Hypothalamus (tissue), 51 donors: ENCODE results near the gene NDUFS8.

ENCODE experiments used
- DNase-seq, 51 donors: peaks; one replicate each; lab custom pipeline; 2025; lab: John Stamatoyannopoulos, UW

The NDUFS8 gene

DNA sequence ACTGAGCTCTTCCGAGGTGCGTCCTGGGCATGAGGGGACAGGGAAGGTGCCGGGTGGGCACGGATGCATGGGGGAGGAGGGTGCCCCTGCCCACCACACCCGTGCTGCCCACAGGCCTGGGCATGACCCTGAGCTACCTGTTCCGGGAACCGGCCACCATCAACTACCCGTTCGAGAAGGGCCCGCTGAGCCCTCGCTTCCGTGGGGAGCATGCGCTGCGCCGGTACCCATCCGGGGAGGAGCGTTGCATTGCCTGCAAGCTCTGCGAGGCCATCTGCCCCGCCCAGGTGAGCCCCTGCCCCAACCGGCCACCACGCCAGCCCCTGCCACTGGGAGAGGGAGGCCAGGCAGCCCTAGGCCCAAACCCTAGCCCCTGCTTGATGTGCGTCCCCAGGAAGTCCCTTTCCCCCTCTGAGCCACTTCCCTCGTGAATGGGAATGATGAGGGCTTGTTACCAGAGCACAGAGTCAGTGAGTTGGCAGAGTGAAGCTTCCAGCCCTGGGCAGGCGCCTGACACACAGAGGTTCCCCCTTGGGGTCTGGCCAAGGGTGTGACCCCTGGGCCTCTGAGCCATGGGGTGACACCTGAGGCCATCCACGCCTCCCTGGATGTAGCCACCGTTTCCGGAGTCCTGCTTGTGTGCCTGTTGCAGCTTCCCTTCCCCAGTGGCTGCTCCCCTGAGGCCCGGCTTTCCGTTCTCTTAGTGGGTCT lies 2.7 kb downstream of the NDUFS8 start:
- no peak for DNase-seq

DNA sequence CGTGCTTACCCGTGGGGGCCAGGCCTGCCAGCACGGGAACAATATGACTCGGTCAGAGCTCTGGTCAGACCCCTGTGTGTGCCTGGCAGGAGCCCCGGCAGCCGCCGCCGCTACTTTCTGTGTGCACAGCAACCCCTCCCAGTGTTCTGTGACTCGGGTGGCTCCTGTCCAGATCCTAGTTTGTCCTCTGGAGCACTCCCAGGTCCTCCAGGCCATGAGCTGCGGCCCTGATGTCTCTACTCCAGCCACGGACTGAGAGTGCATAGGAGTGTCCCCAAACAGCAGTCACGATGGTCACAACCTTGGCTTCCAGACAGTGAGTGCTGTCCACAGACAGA lies 3.2 kb downstream of the NDUFS8 start:
- peak in 4 of 51 donors; percentile 15 to 26 (median 22) for DNase-seq

DNA sequence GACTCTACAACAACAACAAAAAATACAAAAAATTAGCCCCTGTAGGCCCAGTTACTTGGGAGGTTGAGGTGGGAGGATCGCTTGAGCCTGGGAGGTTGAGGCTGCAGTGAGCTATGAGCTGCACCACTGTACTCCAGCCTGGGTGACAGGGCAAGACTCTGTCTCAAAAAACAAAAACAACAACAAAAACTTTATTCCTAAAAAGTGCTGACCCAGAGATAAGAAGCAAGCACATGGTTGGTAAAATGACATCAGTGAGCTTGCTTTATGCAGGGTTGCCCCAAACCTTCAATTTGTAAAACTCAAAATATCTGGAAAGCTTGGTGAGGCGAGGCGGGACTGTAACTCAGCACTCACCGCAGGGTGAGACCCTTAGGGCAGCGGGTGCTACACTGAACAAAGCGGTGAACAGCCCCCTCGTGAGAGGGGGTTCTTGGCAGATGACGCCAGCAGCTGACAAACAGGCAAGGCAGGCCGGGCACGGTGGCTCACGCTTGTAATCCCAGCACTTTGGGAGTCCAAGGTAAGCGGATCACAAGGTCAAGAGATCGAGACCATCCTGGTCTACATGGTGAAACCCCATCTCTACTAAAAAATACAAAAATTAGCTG lies 4.9 kb downstream of the NDUFS8 start:
- no peak for DNase-seq

DNA sequence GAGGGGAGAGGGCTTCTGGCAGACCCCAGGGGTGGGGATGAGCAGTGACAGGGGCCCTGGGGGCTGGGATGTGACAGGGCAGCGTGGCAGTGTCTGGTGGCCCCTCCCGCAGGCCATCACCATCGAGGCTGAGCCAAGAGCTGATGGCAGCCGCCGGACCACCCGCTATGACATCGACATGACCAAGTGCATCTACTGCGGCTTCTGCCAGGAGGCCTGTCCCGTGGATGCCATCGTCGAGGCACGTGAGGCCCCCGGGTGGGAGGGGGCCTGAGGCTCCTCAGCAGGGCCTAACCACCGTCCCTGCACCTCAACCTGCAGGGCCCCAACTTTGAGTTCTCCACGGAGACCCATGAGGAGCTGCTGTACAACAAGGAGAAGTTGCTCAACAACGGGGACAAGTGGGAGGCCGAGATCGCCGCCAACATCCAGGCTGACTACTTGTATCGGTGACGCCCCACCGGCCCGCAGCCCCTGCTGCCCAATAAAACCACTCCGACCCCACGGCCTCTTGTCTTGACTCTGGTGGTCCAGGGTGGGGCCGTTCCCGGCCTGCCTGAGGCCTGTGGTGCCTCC lies 5.7 kb downstream of the NDUFS8 start:
- no peak for DNase-seq

DNA sequence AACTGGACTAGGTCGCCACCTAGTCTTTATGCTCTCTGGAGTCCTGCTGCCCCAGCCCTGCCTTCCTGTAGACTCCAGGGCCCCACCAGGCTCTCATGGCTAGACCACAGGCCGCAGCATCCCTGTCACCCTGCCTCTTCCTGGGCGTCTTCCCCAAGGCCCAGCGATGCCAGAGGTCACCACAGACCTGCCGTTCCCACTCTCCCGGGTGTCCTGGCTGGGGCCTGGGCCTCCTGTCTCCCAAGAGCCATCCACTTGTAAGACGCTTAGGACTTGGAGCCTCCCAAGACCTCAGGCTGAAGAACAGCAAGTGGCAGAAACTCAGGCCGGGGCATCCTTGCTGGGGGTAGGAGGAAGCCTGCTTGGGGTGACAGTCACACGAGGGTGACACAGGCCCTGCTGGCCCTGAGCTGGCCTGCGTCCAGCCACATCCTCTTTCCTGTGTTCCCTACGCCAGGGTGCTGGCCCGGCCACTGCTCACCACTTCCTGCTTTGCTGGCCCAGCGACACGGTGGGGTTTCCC lies 6.3 kb downstream of the NDUFS8 start:
- peak in 10 of 51 donors; percentile 14 to 41 (median 32) for DNase-seq

DNA sequence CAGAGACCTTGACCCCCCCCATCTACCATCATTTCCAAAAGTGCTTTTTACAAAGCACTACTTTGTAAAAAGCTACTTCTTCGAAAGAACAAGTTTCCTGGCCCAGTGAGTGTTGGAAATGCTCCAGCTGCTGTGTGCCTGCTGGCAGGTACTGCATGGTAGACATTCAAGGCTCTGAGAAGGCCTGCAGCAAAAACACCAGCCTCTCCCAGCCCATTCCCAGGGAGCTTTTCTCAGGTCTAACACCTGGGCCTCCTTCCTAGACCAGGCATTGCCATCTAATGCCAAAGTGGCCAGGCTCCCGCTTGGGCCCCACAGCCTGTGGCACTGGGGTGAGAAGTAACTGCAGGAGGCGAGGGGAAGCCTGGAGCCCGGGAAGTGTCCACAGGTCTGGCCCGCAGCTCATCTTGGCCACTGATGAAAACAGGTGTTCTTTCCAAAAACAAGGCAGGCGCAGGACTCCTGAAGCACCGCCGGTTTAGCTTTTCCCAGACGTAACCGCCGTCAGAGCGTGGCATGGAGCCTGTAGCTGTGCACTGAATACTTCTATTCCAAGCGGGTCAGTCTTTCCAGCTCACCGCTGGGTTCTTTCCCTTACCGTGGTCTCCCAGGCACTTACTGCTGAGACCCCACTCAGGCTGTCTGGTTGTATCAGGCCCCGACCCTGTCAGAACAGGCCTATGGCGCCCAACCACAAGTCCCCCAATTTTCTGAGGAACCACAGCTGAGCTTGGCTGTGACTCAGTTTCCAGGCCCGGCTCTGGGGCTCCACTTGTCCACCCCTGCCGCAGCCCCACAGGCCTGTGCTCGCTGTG lies 7.1 kb downstream of the NDUFS8 start:
- peak in 5 of 51 donors; percentile 11 to 27 (median 16) for DNase-seq

DNA sequence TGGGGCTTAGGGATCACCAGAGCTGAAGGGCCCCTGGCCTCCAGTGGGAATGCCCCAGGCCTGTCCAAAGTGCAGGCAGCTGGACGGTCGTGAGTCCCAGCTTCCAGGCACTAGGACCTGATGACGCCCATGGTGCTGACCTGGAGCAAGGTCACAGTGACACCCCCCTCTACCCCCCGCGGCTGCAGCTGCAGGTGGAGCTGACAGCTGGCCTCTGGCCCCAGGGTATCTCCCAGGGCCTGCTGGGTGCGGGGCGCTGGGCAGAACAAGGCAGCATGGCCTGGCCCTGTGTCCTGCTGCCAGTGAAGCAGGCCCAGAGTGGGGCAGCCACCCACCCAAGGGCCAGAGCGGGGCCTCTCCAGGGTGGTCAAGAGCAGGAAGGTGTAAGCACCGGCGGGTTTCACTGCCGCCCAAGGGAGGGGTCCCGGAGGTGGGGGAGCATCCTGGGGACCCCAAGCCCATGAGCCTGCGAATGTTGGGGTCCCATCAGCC lies 7.8 kb downstream of the NDUFS8 start:
- DNase-seq: no peak

DNA sequence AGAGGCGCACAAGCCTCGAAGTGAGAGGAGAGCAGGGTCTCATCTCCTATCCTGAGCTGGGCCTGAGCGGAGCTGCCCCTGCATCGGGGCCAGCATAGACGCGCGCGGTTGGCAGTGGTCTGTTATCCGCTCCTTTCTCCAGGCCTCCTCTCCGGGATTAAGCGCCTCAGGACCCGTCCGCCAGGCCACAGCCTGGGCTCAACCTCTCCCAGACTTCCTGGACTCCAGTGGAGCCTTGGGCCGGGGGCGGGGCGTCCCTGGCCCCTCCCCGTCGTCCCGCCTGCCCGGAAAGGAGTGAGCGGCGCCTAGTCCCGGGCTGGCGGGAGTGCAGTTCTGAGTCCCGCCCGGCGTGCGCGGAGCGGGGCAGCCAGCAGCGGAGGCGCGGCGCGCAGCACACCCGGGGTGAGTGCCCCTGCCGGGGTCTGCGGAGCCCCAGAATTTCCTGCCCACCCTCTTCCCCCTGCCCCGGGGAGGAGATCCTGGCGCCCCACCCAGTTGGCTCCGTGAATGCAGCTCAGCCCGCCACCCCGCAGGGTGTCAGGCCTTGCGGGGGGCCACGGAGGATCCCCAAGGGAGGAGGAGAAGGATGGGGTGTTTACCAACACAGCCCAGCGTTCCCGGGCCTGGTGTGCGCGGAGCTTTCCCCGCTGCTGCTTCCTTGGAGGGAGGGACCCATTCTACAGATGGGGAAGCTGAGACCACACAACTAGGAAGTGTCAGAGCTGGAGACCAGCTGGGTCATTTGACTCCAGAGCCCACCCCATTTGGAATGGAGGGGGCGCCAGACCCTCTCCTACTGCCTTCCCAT lies 8.4 kb downstream of the NDUFS8 start, which contains the start of gene TCIRG1:
Gene TCIRG1 (plus strand): TSS at position 308 of the 808 bp plus-strand sequence. CDS start 2,247 bp downstream, outside the sequence.
- peak in 29 of 51 donors; percentile 11 to 70 (median 38) for DNase-seq

DNA sequence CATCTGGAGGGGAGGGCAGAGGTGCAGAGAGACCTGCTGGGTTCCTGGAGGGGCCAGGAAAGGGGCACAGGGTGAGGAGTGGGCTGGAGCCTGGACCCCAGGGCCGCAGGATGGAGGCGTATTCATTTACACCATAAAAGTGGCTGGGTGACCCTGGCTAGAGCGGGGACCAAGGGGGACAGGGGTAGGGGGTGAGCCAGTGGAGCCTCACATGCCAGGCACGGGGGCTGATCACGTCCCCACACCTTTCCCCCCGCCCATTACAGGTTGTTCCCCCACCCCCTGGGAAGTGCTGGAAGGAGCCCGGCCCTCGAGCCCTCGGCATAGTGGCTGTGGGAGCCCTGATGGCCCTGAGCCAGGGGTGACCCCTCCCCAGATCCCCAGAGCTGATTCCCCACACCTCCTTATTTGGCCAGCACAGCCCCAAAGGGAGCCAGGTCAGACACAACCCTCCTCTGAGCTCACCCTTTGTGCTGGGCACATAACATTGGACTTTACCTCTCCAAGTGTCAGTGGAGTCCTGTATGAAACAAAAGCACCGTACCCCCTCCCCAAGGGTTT lies 9.1 kb downstream of the NDUFS8 start:
- DNase-seq: no peak

DNA sequence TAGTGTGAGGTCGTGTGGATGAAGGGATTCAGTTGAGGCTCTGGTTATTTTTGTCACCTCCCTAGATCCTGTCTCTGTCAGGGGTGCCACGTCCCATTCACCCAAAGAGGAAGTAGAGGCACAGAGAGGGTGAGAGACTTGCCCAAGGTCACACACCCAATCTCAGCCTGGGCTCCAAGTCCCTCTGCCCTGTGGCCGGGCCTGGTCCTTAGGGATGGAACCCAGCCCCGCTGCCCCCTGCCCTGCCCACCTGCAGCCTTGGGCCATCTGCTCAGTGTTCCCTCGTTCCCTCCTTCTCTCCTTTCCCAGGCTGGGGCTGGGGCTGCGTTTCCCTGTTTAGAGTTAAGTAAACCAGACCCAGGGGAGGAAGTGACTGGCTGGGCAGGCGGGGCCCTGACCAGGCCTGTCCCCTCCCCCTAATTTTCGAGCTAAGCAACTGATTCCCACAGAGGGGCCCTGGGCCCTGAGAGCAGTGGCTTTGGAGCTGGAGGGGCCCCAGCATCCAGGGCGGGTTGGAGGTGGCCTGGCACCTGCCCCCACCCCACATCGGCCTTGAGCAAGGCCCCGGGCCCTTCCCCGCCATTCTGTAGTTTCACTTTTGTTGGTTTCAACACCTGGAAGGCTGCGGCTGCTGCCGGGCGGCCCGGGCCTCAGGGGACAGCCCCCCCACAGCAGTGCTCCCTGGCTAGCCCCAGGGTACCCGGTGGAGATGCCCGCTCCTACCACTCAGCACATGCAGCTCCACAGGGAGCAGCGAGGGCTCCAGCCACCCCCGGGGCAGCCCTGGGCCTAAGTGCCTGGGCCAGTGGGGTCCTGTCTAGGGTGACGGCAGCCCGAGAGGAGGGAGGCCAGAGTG lies 9.8 kb downstream of the NDUFS8 start:
- peak in 3 of 51 donors; percentile 19 to 36 (median 27) for DNase-seq

DNA sequence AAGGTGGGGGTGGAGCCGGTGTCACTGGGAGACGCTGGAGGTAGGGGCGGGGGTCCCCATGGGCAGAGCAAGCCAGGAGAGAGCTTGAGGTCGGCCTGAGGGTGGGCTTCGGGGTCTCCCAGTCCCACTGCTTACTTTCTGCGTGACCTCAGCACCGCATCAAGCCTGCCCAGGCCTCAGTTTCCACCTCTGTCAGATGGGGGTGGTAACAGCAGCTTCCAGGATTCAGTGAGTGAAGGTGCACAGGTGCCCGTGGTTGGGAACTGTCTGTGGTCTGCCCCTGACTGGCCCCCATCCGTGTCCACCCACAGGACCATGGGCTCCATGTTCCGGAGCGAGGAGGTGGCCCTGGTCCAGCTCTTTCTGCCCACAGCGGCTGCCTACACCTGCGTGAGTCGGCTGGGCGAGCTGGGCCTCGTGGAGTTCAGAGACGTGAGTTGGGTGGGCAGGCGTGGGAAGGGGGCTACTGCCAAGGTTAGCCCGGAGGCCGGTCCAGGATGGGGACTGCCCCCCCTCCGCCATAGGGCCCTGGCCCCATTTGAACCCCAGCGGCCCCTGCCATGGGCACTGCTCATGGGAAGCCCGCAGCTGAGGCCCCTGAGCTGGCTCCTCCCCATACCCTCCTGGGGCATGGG lies 10.6 kb downstream of the NDUFS8 start:
- no peak for DNase-seq

DNA sequence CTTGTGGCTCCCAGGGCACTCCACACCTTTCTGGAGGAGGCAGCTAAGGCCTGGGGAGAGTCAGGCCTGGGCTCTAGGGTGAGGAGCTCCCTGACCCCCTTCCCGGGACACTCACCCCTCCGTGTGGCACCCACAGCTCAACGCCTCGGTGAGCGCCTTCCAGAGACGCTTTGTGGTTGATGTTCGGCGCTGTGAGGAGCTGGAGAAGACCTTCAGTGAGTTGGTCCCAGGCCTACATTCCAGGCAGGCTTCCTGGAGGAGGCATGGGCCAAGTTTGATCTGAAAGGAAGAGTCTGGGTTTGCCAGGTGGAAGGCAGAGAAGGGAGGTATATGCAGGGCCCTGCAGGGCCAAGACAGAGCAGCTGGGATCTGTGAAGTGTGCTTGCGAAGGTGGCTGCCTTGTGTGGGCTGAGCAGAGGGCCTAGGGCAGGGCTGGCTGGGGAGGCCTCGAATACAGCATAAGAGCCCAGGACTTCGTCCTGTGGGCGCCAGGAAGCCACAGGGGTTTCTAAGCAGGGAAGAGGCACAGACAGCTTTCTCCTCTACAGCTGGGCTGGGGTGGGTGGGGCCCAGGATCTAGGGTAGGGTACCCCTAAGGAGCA lies 11.2 kb downstream of the NDUFS8 start:
- no peak for DNase-seq

DNA sequence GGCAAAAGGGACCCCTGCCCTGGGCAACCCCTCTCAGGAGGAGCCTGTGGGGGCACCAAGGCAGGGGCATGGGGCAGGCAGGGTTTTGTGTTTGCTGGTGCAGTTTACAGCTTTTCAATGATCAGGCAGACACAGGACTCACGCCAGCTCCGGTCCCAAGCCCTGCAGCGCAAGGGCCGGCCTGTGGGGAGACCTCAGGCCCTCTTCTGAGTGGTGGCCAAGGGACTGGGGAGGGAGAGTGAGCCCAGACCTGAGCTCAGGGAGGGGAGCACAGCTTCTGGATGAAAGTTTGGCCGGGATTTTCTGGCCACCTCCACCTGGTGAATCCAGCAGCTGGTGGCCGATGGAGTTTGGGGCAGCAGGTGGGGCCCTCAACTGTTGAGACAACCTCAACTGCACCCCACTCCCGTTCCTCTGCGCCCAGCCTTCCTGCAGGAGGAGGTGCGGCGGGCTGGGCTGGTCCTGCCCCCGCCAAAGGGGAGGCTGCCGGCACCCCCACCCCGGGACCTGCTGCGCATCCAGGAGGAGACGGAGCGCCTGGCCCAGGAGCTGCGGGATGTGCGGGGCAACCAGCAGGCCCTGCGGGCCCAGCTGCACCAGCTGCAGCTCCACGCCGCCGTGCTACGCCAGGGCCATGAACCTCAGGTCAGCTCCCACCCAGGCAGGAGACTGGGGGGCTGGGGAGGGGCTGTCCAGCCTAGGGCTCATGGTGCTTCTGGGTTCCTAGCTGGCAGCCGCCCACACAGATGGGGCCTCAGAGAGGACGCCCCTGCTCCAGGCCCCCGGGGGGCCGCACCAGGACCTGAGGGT lies 11.9 kb downstream of the NDUFS8 start:
- DNase-seq: peak in 1 of 51 donors; percentile 88

DNA sequence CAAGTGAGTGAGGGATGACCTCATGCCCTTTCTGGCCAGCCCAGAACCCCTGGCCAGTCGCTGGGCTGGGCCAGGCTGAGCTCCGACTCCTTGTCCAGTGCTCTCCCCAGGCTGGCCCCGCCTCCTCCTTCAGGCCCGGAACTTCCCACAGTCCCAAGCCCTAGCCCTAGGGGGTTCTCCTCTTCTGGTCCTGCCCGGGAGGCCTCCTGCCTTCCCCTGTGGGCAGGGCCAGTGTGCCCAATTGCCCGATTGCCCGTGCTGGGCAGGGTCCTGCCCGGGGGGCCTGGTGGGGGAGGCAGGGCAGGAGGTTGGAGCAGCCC lies 12.5 kb downstream of the NDUFS8 start:
- DNase-seq: no peak

DNA sequence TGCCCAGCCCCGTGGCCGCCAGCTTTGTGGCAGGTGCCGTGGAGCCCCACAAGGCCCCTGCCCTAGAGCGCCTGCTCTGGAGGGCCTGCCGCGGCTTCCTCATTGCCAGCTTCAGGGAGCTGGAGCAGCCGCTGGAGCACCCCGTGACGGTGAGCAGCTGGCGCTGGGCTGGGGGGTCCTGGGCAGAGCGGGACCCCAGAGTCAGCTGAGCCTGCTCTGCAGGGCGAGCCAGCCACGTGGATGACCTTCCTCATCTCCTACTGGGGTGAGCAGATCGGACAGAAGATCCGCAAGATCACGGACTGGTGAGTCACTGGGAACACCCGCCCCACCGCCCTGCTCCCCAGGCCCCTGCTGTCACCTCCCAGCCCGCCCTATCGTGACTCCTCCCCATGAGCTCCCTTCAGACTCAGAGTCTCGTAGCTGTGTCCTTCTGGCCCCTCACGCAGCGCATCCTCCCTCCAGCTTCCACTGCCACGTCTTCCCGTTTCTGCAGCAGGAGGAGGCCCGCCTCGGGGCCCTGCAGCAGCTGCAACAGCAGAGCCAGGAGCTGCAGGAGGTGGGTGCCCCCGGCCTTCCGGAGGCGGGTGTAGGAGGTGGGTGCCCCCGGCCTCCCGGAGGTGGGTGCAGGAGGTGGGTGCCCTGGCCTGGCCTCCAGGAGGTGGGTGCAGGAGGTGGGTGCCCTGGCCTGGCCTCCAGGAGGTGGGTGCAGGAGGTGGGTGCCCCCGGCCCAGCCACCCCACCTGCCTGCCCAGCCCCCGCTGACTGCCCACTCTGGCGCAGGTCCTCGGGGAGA lies 13.1 kb downstream of the NDUFS8 start:
- no peak for DNase-seq

DNA sequence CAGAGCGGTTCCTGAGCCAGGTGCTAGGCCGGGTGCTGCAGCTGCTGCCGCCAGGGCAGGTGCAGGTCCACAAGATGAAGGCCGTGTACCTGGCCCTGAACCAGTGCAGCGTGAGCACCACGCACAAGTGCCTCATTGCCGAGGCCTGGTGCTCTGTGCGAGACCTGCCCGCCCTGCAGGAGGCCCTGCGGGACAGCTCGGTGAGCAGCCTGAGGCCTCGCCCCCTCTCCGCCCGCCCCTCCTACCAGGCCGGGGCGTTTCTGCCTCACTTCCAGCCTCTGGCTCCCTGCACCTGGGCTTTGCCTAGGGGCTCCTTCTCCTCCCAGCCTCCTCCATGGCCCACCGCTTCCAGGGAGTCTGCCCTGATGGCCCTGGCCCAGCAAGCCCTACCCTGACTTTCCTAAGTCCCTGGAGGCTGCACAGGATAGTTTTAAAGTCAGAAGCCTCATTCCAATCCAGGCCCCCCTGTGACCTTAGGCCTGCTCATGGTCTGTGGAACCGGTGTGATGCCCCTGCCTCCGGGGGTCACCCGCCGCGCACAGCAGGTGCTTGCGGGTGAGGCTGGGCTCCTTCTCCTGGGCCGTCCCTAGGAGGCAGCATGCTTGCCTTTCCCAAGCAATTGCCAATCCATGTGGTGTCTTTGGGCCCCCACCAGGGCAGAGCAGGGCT lies 13.8 kb downstream of the NDUFS8 start:
- no peak for DNase-seq
